Neuronal stem cell (in vitro differentiated cells): ENCODE measurements around the gene MARCHF7.

ENCODE experiments used
- DNase-seq: peaks from one replicate; pipeline ENCODE4 v3.0.0-alpha.2; 2013; ENCODE audit warnings: low spot score
- H2AFZ ChIP-seq: one replicate; pipeline ENCODE4 v1.6.1; 2013; ENCODE audit warnings: mild to moderate bottlenecking, low read length, inconsistent platforms
- H2AK5ac ChIP-seq: 2 replicates; pipeline ENCODE4 v1.6.1; 2013; ENCODE audit warnings: low read depth, mild to moderate bottlenecking, inconsistent platforms, low read length, moderate library complexity, mixed read lengths
- H2BK120ac ChIP-seq: 2 replicates; pipeline ENCODE4 v1.6.1; 2013; ENCODE audit warnings: low read depth, mild to moderate bottlenecking, inconsistent platforms, low read length, moderate library complexity, mixed read lengths
- H2BK12ac ChIP-seq: one replicate; pipeline ENCODE4 v1.6.1; 2013; ENCODE audit warnings: low read length, inconsistent platforms
- H2BK15ac ChIP-seq: 2 replicates; pipeline ENCODE4 v1.6.1; 2013; ENCODE audit warnings: mild to moderate bottlenecking, low read length, inconsistent platforms, mixed read lengths
- H2BK5ac ChIP-seq: one replicate; pipeline ENCODE4 v1.6.1; 2013; ENCODE audit warnings: inconsistent platforms, mild to moderate bottlenecking, low read length, moderate library complexity
- H3K14ac ChIP-seq: one replicate; pipeline ENCODE4 v1.6.1; 2013; ENCODE audit warnings: low read length, inconsistent platforms
- H3K18ac ChIP-seq: 2 replicates; pipeline ENCODE4 v1.6.1; 2013; ENCODE audit warnings: low read length, inconsistent platforms
- H3K23ac ChIP-seq: 2 replicates; pipeline ENCODE4 v1.6.1; 2013; ENCODE audit warnings: low read depth, mild to moderate bottlenecking, mixed read lengths, low read length, inconsistent platforms; ENCODE audit not compliant: poor library complexity
- H3K27ac ChIP-seq: replicated peaks from 3 replicates; pipeline ENCODE4 v1.5.1; 2013; ENCODE audit warnings: low read length, inconsistent platforms
- H3K27me3 ChIP-seq, 3 experiments: 2 replicates each; pipeline ENCODE4 v1.6.1; 2013; ENCODE audit warnings: low read length in 3 of 3, mild to moderate bottlenecking in 2 of 3, inconsistent platforms in 1 of 3, low read depth in 1 of 3, mixed read lengths in 1 of 3, moderate library complexity in 1 of 3; ENCODE audit not compliant: control insufficient read depth in 3 of 3, insufficient read depth in 3 of 3
- H3K36me3 ChIP-seq, 2 donors: replicated peaks in 1 of 2; 2 replicates each; pipeline ENCODE4 v1.6.1; 2013; ENCODE audit warnings: low read length in 2 of 2; ENCODE audit not compliant: control insufficient read depth in 2 of 2, insufficient read depth in 2 of 2
- H3K4ac ChIP-seq: 2 replicates; pipeline ENCODE4 v1.6.1; 2013; ENCODE audit warnings: inconsistent platforms, mild to moderate bottlenecking, low read length, moderate library complexity
- H3K4me1 ChIP-seq, 2 donors: 1 replicate in 1 of 2; 2 replicates in 1 of 2; pipeline ENCODE4 v1.6.1; 2013; ENCODE audit warnings: low read length in 2 of 2, low read depth in 1 of 2; ENCODE audit not compliant: control insufficient read depth in 2 of 2, insufficient read depth in 1 of 2
- H3K4me2 ChIP-seq: one replicate; pipeline ENCODE4 v1.6.1; 2013; ENCODE audit warnings: mild to moderate bottlenecking, low read length, inconsistent platforms; ENCODE audit not compliant: insufficient read depth, poor library complexity, severe bottlenecking
- H3K4me3 ChIP-seq, 2 donors: 2 replicates each; pipeline ENCODE4 v1.5.1; 2013; ENCODE audit warnings: low read length in 2 of 2, mild to moderate bottlenecking in 2 of 2, inconsistent platforms in 1 of 2, moderate library complexity in 1 of 2
- H3K79me1 ChIP-seq: one replicate; pipeline ENCODE4 v1.6.1; 2013; ENCODE audit warnings: low read depth, mild to moderate bottlenecking, inconsistent platforms, low read length, moderate library complexity
- H3K9ac ChIP-seq: one replicate; pipeline ENCODE4 v1.6.1; 2013; ENCODE audit warnings: mild to moderate bottlenecking, low read depth, low read length, inconsistent platforms; ENCODE audit not compliant: poor library complexity
- H3K9me3 ChIP-seq, 2 donors: replicated peaks in 1 of 2; 2 replicates each; pipeline versions ENCODE3 to v1.6.1; 2013; ENCODE audit warnings: low read length in 2 of 2, mild to moderate bottlenecking in 2 of 2, inconsistent platforms in 1 of 2, low read depth in 1 of 2, mixed read lengths in 1 of 2, moderate library complexity in 1 of 2; ENCODE audit not compliant: control insufficient read depth in 2 of 2, insufficient read depth in 1 of 2
- H4K8ac ChIP-seq: one replicate; pipeline ENCODE4 v1.6.1; 2013; ENCODE audit warnings: low read depth, mild to moderate bottlenecking, inconsistent platforms, low read length, moderate library complexity
- H4K91ac ChIP-seq: one replicate; pipeline ENCODE4 v1.6.1; 2013; ENCODE audit warnings: low read length, low read depth, mild to moderate bottlenecking, inconsistent platforms; ENCODE audit not compliant: poor library complexity
- WGBS, 2 donors: extraction: QIAGEN DNeasy Blood & Tissue Kit; methylation state at CpG; one replicate each; pipeline ENCODE4 v1.1.7; 2013; ENCODE audit warnings: missing lambda C conversion rate in 2 of 2, mixed read lengths in 1 of 2; ENCODE audit not compliant: insufficient read length in 2 of 2, insufficient replicate concordance in 1 of 2; ENCODE audit errors: extremely low coverage in 2 of 2; 5-methylcytosine and 5-hydroxymethylcytosine counted together

The MARCHF7 gene

GRCh38 chr2:159695795-159696448 lies 16.4 kb upstream of the MARCHF7 start:
- Histone ChIP-seq H3K9ac (no peak overlapping the region), H3K79me1 (no peaks in the 10 kb centered on the region), H3K18ac (no peak overlapping the region), H2BK12ac (no peak overlapping the region), H3K27ac (no peak overlapping the region), H2AFZ (no peak overlapping the region), H3K4ac (no peak overlapping the region), H3K4me1 (no peaks in the 10 kb centered on the region), H4K91ac (no peak overlapping the region), H2BK5ac (no peak overlapping the region), H3K23ac (no peak overlapping the region), H4K8ac (no peak overlapping the region), H3K36me3 (no peaks in the 10 kb centered on the region), H3K4me3 (no peak overlapping the region), H3K27me3 (no peaks in the 10 kb centered on the region), H2BK120ac (no peak overlapping the region), H3K4me2 (no peak overlapping the region), H3K14ac (no peak overlapping the region), H2AK5ac (no peak overlapping the region), H3K9me3 (peaks cover 0 to 14% of the 10 kb centered on the region in 2 donors), H2BK15ac (no peak overlapping the region)
- no peak for DNase-seq
- WGBS, 2 donors, result no CpG with 5 or more reads among the region's 4 CpGs

- H3K23ac ChIP-seq, result no peak overlapping the region
- H3K27ac ChIP-seq, result no peak overlapping the region
- no peak overlapping the region for H3K9ac ChIP-seq
- no peak overlapping the region for H4K91ac ChIP-seq
- H2AFZ ChIP-seq, result no peak overlapping the region
- no peak overlapping the region for H3K18ac ChIP-seq
- no peaks in the 10 kb centered on the region for H3K36me3 ChIP-seq
- H2BK15ac ChIP-seq, result no peak overlapping the region
- no peaks in the 10 kb centered on the region for H3K79me1 ChIP-seq
- H3K4me1 ChIP-seq, result no peaks in the 10 kb centered on the region
- H2AK5ac ChIP-seq, result no peak overlapping the region
- no peak overlapping the region for H2BK120ac ChIP-seq
- H3K4ac ChIP-seq, result no peak overlapping the region
- H2BK12ac ChIP-seq, result no peak overlapping the region
- DNase-seq, result no peak
- WGBS, 2 donors, result no CpG with 5 or more reads among the region's 5 CpGs
- no peak overlapping the region for H3K4me2 ChIP-seq
- no peaks in the 10 kb centered on the region for H3K27me3 ChIP-seq
- H4K8ac ChIP-seq, result no peak overlapping the region
- H3K9me3 ChIP-seq, result no peaks in the 10 kb centered on the region
- H2BK5ac ChIP-seq, result no peak overlapping the region
- no peak overlapping the region for H3K4me3 ChIP-seq
- H3K14ac ChIP-seq, result no peak overlapping the region
These were observed 8.8 kb upstream of the MARCHF7 start for GRCh38 chr2:159703491-159703890.

GRCh38 chr2:159706385-159706980 lies 5.8 kb upstream of the MARCHF7 start:
- H4K91ac ChIP-seq, result no peak overlapping the region
- no peak overlapping the region for H2AK5ac ChIP-seq
- no peak overlapping the region for H3K4me2 ChIP-seq
- no peaks in the 10 kb centered on the region for H3K9me3 ChIP-seq
- H3K4me1 ChIP-seq, result no peaks in the 10 kb centered on the region
- no peaks in the 10 kb centered on the region for H3K27me3 ChIP-seq
- no peak overlapping the region for H2BK5ac ChIP-seq
- H3K36me3 ChIP-seq, result no peaks in the 10 kb centered on the region
- H2BK120ac ChIP-seq, result no peak overlapping the region
- no peak overlapping the region for H3K14ac ChIP-seq
- H3K79me1 ChIP-seq, result no peaks in the 10 kb centered on the region
- no peak for DNase-seq
- no peak overlapping the region for H3K18ac ChIP-seq
- no peak overlapping the region for H3K4ac ChIP-seq
- no peak overlapping the region for H2AFZ ChIP-seq
- H3K9ac ChIP-seq, result no peak overlapping the region
- H3K27ac ChIP-seq, result no peak overlapping the region
- H3K4me3 ChIP-seq, result no peak overlapping the region
- H2BK15ac ChIP-seq, result no peak overlapping the region
- H2BK12ac ChIP-seq, result no peak overlapping the region
- H4K8ac ChIP-seq, result no peak overlapping the region
- no CpG with 5 or more reads among the region's 10 CpGs for WGBS, 2 donors
- no peak overlapping the region for H3K23ac ChIP-seq

GRCh38 chr2:159708066-159708760 lies 4.1 kb upstream of the MARCHF7 start:
- no peaks in the 10 kb centered on the region for H3K79me1 ChIP-seq
- no peak overlapping the region for H3K14ac ChIP-seq
- H4K8ac ChIP-seq, result no peak overlapping the region
- no peak overlapping the region for H2BK15ac ChIP-seq
- no peak overlapping the region for H2BK120ac ChIP-seq
- no peak overlapping the region for H2AK5ac ChIP-seq
- H3K4ac ChIP-seq, result no peak overlapping the region
- no peaks in the 10 kb centered on the region for H3K27me3 ChIP-seq
- no peak overlapping the region for H3K4me2 ChIP-seq
- H2BK5ac ChIP-seq, result no peak overlapping the region
- no peak overlapping the region for H2AFZ ChIP-seq
- no peak overlapping the region for H3K18ac ChIP-seq
- H3K27ac ChIP-seq, result no peak overlapping the region
- no peak overlapping the region for H3K23ac ChIP-seq
- H2BK12ac ChIP-seq, result no peak overlapping the region
- H3K4me3 ChIP-seq, result no peak overlapping the region
- no peak for DNase-seq
- H3K9ac ChIP-seq, result no peak overlapping the region
- no peak overlapping the region for H4K91ac ChIP-seq
- H3K36me3 ChIP-seq, result no peaks in the 10 kb centered on the region
- no peaks in the 10 kb centered on the region for H3K9me3 ChIP-seq
- WGBS, 2 donors, result no CpG with 5 or more reads among the region's 5 CpGs
- H3K4me1 ChIP-seq, result no peaks in the 10 kb centered on the region
